Measurements from ENCODE around the gene B4GALT6. TPM values are rescaled to one million over a fixed set of nuclear protein-coding genes. Genes with fewer than 3 reads are reported as not detected.

Gene B4GALT6
- polyA plus RNA-seq, 1 donor (not counting 4 experiments of a cell fraction or from before 2014, with no cell fraction given) = 7.1 TPM

DNA sequence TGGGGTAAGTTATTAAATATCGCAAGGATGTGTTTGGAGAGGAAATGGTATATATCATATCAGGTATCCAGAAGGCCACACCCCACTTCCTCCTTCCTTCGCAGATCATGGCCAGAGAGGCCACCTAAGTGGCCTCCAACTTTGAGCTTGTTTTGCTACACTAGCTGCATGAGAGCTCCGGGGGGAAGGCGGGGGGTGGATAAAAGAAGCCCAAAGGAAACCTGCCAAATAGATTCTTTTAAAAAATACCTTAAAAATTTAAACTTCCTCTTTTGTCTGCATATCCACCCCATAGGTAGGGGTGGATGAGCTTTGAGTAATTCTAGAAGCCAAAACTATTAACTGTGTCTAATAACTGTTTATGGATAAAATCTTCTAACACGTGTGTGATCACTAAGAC is 98.4 kb downstream of the B4GALT6 start:
- TF ChIP-seq EZH2 (IDR thresholded peaks at IDR 0.05; ENCODE audit: low read length) (no peak), CTCF (optimal IDR thresholded peaks at IDR 0.05 in 1 of 3, IDR thresholded peaks at IDR 0.05 in 1 of 3, conservative IDR thresholded peaks at IDR 0.05 in 1 of 3; ENCODE audit: extremely low read depth in 1 of 3, insufficient read depth in 2 of 3, low read length in 3 of 3) (no peak)
- Histone ChIP-seq H3K4me1 (ENCODE audit: control insufficient read depth, extremely low read depth, insufficient read depth, low read length) (peaks cover 11% of the 10 kb centered on the region), H3K79me2 (ENCODE audit: control insufficient read depth, insufficient read depth, low read length) (no peaks in the 10 kb centered on the region), H3K27ac (ENCODE audit: control insufficient read depth, insufficient read depth, low read length) (no peak overlapping the region), H3K9me1 (ENCODE audit: control insufficient read depth, extremely low read depth, insufficient read depth, low read length) (no peaks in the 10 kb centered on the region), H3K4me3 (ENCODE audit: control insufficient read depth in 2 of 3, extremely low read depth in 1 of 3, insufficient read depth in 2 of 3, low read depth in 1 of 3, low read length in 3 of 3) (no peak overlapping the region), H3K27me3 (ENCODE audit: control insufficient read depth, extremely low read depth, insufficient read depth, low read length) (no peaks in the 10 kb centered on the region), H3K9me3 (ENCODE audit: control insufficient read depth, low read depth, low read length) (no peaks in the 10 kb centered on the region), H3K36me3 (ENCODE audit: control insufficient read depth in 2 of 2, extremely low read depth in 1 of 2, insufficient read depth in 2 of 2, low read length in 2 of 2) (no peaks in the 10 kb centered on the region), H3K9ac (ENCODE audit: control insufficient read depth, extremely low read depth, insufficient read depth, low read length) (no peak overlapping the region), H3K4me2 (ENCODE audit: control insufficient read depth, extremely low read depth, insufficient read depth, low read depth, low read length) (no peak overlapping the region), H2AFZ (ENCODE audit: control insufficient read depth, low read length) (no peak overlapping the region), H4K20me1 (ENCODE audit: control insufficient read depth, extremely low read depth, insufficient read depth, low read length) (no peaks in the 10 kb centered on the region)
- dilution Hi-C loops (cut with MboI; ENCODE audit: extremely low pct_ligation_motif_present, low sequenced_read_pairs) = no loop called here
- no peak for FAIRE-seq
- DNase-seq (ENCODE audit: low read depth, low spot score) = no peak

- no peak overlapping the region for H3K9ac ChIP-seq (ENCODE audit: control insufficient read depth, extremely low read depth, insufficient read depth, low read length)
- dilution Hi-C loops (cut with MboI; ENCODE audit: extremely low pct_ligation_motif_present, low sequenced_read_pairs) = no loop called here
- DNase-seq (ENCODE audit: low read depth, low spot score) (no peak), FAIRE-seq (no peak)
- H3K36me3 ChIP-seq (ENCODE audit: control insufficient read depth in 2 of 2, extremely low read depth in 1 of 2, insufficient read depth in 2 of 2, low read length in 2 of 2) = no peaks in the 10 kb centered on the region
- no peaks in the 10 kb centered on the region for H3K9me1 ChIP-seq (ENCODE audit: control insufficient read depth, extremely low read depth, insufficient read depth, low read length)
- H3K79me2 ChIP-seq (ENCODE audit: control insufficient read depth, insufficient read depth, low read length) = no peaks in the 10 kb centered on the region
- peaks cover 5% of the 10 kb centered on the region for H3K4me1 ChIP-seq (ENCODE audit: control insufficient read depth, extremely low read depth, insufficient read depth, low read length)
- no peaks in the 10 kb centered on the region for H4K20me1 ChIP-seq (ENCODE audit: control insufficient read depth, extremely low read depth, insufficient read depth, low read length)
- H3K9me3 ChIP-seq (ENCODE audit: control insufficient read depth, low read depth, low read length) = no peaks in the 10 kb centered on the region
- no peak overlapping the region for H3K27ac ChIP-seq (ENCODE audit: control insufficient read depth, insufficient read depth, low read length)
- H3K27me3 ChIP-seq (ENCODE audit: control insufficient read depth, extremely low read depth, insufficient read depth, low read length) = no peaks in the 10 kb centered on the region
- no peak overlapping the region for H3K4me3 ChIP-seq (ENCODE audit: control insufficient read depth in 2 of 3, extremely low read depth in 1 of 3, insufficient read depth in 2 of 3, low read depth in 1 of 3, low read length in 3 of 3)
- no peak overlapping the region for H3K4me2 ChIP-seq (ENCODE audit: control insufficient read depth, extremely low read depth, insufficient read depth, low read depth, low read length)
- TF ChIP-seq CTCF (optimal IDR thresholded peaks at IDR 0.05 in 1 of 3, IDR thresholded peaks at IDR 0.05 in 1 of 3, conservative IDR thresholded peaks at IDR 0.05 in 1 of 3; ENCODE audit: extremely low read depth in 1 of 3, insufficient read depth in 2 of 3, low read length in 3 of 3) = no peak
- TF ChIP-seq EZH2 (IDR thresholded peaks at IDR 0.05; ENCODE audit: low read length) = no peak
- H2AFZ ChIP-seq (ENCODE audit: control insufficient read depth, low read length) = no peak overlapping the region
These were observed 101.1 kb downstream of the B4GALT6 start for GRCh38 chr18:31583185-31583854.

All from keratinocyte (primary cell).